Activated T-cell treated with anti-CD3 and anti-CD28 coated beads, Interleukin-2, amount 50 U/mL, for 24 hours (primary cell): Measurements from ENCODE around the gene FRAS1.
"Not testable (repeated sequence)": the region's sequence is repeated elsewhere in the genome, so short reads cannot be mapped to it uniquely, and the experiment has no call there.

Experiments
- DNase-seq: peaks from one replicate; pipeline ENCODE4 v3.0.0-alpha.2; 2020
- H3K27ac Mint-ChIP-seq: 2 replicates; pipeline ENCODE4 v1.8.0; 2020; ENCODE audit warnings: mild to moderate bottlenecking, mixed read lengths
- H3K27me3 Mint-ChIP-seq: 2 replicates; pipeline ENCODE4 v1.8.0; 2020; ENCODE audit warnings: mixed read lengths
- H3K36me3 Mint-ChIP-seq: 2 replicates; pipeline ENCODE4 v1.8.0; 2020; ENCODE audit warnings: low read depth, mixed read lengths
- H3K4me1 Mint-ChIP-seq: 2 replicates; pipeline ENCODE4 v1.8.0; 2020; ENCODE audit warnings: low read depth, mixed read lengths
- H3K4me3 Mint-ChIP-seq: 2 replicates; pipeline ENCODE4 v1.8.0; 2020; ENCODE audit warnings: mild to moderate bottlenecking, moderate library complexity, mixed read lengths
- H3K9me3 Mint-ChIP-seq: 2 replicates; pipeline ENCODE4 v1.8.0; 2020; ENCODE audit warnings: mixed read lengths

FRAS1 gene

GRCh38 chr4:78308517-78308916 is 251.4 kb downstream of the FRAS1 start:
- Mint-ChIP-seq H3K4me1 (peaks cover 7% of the 10 kb centered on the region), H3K9me3 (no peaks in the 10 kb centered on the region), H3K4me3 (no peak overlapping the region), H3K36me3 (no peaks in the 10 kb centered on the region), H3K27me3 (peaks cover 16% of the 10 kb centered on the region), H3K27ac (no peak overlapping the region)
- DNase-seq = no peak

GRCh38 chr4:78309352-78309751 is 252.2 kb downstream of the FRAS1 start:
- peaks cover 22% of the 10 kb centered on the region for H3K27me3 Mint-ChIP-seq
- no peaks in the 10 kb centered on the region for H3K36me3 Mint-ChIP-seq
- no peak for DNase-seq
- no peaks in the 10 kb centered on the region for H3K9me3 Mint-ChIP-seq
- H3K4me1 Mint-ChIP-seq = peaks cover 15% of the 10 kb centered on the region
- no peak overlapping the region for H3K4me3 Mint-ChIP-seq
- H3K27ac Mint-ChIP-seq = no peak overlapping the region

DNA sequence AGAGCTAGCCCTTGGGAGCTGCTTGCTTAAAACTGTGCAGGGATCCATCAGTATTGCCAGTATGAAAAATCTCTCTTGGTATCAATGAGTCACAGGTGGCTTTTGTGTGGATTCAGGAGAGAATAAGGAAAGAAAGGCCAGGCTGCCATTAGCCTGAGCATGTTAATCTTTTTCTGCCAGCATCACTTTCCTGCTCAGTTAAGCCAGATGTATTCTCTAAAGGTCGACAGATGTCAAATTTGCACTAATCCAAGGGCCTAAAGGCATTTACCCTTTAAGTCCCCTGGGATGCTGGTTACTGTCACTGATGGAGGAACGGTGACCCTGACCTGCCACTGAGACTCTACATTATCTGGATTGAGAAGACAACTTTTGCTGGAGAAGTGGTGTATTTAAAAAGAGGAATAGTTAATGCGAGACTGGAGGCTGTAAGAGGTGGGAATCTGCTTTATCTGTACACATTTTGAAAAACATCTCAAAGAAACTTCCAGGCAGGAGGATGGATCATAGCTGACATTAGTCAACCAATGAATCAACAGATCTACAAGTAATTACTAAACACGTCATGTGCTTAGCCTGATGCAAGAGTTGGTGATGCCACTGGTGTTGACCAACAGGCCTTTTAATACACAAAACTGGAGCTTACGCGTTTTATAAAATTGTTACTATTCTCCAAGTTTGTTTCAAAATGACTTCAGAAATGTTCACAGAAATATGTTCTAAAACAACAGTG is 253.1 kb downstream of the FRAS1 start:
- no peak overlapping the region for H3K27ac Mint-ChIP-seq
- H3K4me3 Mint-ChIP-seq = no peak overlapping the region
- H3K36me3 Mint-ChIP-seq = no peaks in the 10 kb centered on the region
- peaks cover 27% of the 10 kb centered on the region for H3K27me3 Mint-ChIP-seq
- no peak for DNase-seq
- H3K9me3 Mint-ChIP-seq = no peaks in the 10 kb centered on the region
- peaks cover 15% of the 10 kb centered on the region for H3K4me1 Mint-ChIP-seq

DNA sequence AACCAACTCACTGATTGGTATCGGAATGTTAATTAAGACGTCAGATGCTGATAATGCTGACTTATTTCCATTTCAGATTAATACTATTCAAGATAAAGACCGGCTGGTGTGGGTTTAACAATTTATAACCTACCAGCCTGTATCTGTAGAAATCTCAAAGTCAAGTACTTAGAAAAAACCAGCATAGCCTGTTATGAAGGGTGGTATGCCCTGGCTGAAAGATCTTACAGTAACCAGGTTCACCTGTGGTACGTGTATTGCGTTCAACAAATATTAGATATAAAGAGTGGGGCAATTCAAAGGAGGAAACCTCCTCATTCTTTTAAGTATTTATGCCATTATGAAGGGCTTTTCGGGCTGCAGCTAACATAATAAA is 253.6 kb downstream of the FRAS1 start:
- Mint-ChIP-seq H3K27me3 (peaks cover 31% of the 10 kb centered on the region), H3K27ac (no peak overlapping the region), H3K4me3 (no peak overlapping the region), H3K4me1 (peaks cover 15% of the 10 kb centered on the region), H3K36me3 (no peaks in the 10 kb centered on the region), H3K9me3 (no peaks in the 10 kb centered on the region)
- no peak for DNase-seq

DNA sequence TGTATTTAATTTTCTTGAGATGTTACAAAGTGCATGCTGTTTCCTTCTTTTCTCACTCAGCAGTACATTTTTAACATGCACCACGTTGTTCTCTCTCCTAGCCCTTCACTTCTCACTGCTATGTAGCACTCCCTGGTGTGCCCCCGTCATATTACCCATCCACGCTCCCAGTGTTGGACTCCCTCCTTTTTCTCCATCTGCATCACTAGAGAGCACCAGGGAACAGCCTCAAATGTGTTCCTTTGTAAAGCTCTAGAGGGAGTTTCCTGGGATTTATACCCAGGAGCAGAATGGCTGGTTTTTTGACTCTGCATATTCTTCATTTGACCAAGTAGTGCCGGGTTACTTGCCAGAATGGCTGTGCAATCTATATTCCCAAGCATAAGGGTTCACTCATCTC is 254.2 kb downstream of the FRAS1 start:
- Mint-ChIP-seq H3K4me1 (peaks cover 15% of the 10 kb centered on the region), H3K27me3 (peaks cover 34% of the 10 kb centered on the region), H3K4me3 (no peak overlapping the region), H3K27ac (no peak overlapping the region), H3K9me3 (no peaks in the 10 kb centered on the region), H3K36me3 (no peaks in the 10 kb centered on the region)
- no peak for DNase-seq

GRCh38 chr4:78312989-78313753 is 256.0 kb downstream of the FRAS1 start:
- DNase-seq = no peak
- H3K4me3 Mint-ChIP-seq = no peak overlapping the region
- H3K27ac Mint-ChIP-seq = no peak overlapping the region
- no peaks in the 10 kb centered on the region for H3K36me3 Mint-ChIP-seq
- H3K9me3 Mint-ChIP-seq = no peaks in the 10 kb centered on the region
- peaks cover 15% of the 10 kb centered on the region for H3K4me1 Mint-ChIP-seq
- H3K27me3 Mint-ChIP-seq = peaks cover 38% of the 10 kb centered on the region

GRCh38 chr4:78313754-78314120 is 256.6 kb downstream of the FRAS1 start:
- DNase-seq = no peak
- Mint-ChIP-seq H3K36me3 (no peaks in the 10 kb centered on the region), H3K4me3 (no peak overlapping the region), H3K4me1 (peaks cover 15% of the 10 kb centered on the region), H3K27ac (no peak overlapping the region), H3K27me3 (peaks cover 41% of the 10 kb centered on the region), H3K9me3 (no peaks in the 10 kb centered on the region)

DNA sequence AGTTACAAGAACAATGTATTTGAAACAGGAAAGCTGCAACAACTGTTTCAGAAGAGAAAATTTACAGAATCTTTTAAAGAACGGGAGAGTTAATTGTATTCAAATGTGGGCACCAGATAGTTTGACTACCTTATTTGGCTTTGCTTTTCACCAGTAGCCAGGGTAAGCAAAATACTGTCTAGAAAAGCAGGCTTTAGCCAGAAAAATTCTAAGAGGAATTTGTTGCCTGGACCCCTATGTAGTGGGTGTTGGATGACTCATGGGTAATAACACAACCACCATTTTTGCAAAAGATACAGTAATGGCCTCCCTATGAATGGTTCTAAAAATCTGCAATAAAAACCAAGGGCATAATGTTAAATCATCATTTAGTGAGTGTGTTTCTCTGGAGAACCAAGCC is 261.0 kb downstream of the FRAS1 start:
- H3K4me3 Mint-ChIP-seq = no peak overlapping the region
- H3K27me3 Mint-ChIP-seq = peaks cover 46% of the 10 kb centered on the region
- no peak overlapping the region for H3K27ac Mint-ChIP-seq

GRCh38 chr4:78320349-78320935 is 263.3 kb downstream of the FRAS1 start:
- no peak for DNase-seq

More for the DNA sequence above, 261.0 kb downstream of the FRAS1 start:
- H3K36me3 Mint-ChIP-seq = no peaks in the 10 kb centered on the region
- H3K4me1 Mint-ChIP-seq = peaks cover 10% of the 10 kb centered on the region
- H3K9me3 Mint-ChIP-seq = no peaks in the 10 kb centered on the region
- DNase-seq = no peak

GRCh38 chr4:78322032-78322431 is 264.9 kb downstream of the FRAS1 start:
- no peak overlapping the region for H3K4me3 Mint-ChIP-seq
- DNase-seq = no peak
- no peaks in the 10 kb centered on the region for H3K9me3 Mint-ChIP-seq
- H3K27me3 Mint-ChIP-seq = peaks cover 22% of the 10 kb centered on the region
- H3K4me1 Mint-ChIP-seq = no peaks in the 10 kb centered on the region
- H3K27ac Mint-ChIP-seq = no peak overlapping the region
- no peaks in the 10 kb centered on the region for H3K36me3 Mint-ChIP-seq

More at GRCh38 chr4:78320349-78320935, 263.3 kb downstream of the FRAS1 start:
- H3K9me3 Mint-ChIP-seq = no peaks in the 10 kb centered on the region
- no peak overlapping the region for H3K27ac Mint-ChIP-seq
- H3K27me3 Mint-ChIP-seq = peaks cover 33% of the 10 kb centered on the region
- no peaks in the 10 kb centered on the region for H3K4me1 Mint-ChIP-seq
- H3K4me3 Mint-ChIP-seq = no peak overlapping the region
- H3K36me3 Mint-ChIP-seq = no peaks in the 10 kb centered on the region

GRCh38 chr4:78323439-78323838 is 266.3 kb downstream of the FRAS1 start:
- H3K4me3 Mint-ChIP-seq = no peak overlapping the region
- H3K27me3 Mint-ChIP-seq = peaks cover 18% of the 10 kb centered on the region
- H3K9me3 Mint-ChIP-seq = no peaks in the 10 kb centered on the region
- no peaks in the 10 kb centered on the region for H3K4me1 Mint-ChIP-seq
- no peak for DNase-seq
- no peaks in the 10 kb centered on the region for H3K36me3 Mint-ChIP-seq
- no peak overlapping the region for H3K27ac Mint-ChIP-seq

DNA sequence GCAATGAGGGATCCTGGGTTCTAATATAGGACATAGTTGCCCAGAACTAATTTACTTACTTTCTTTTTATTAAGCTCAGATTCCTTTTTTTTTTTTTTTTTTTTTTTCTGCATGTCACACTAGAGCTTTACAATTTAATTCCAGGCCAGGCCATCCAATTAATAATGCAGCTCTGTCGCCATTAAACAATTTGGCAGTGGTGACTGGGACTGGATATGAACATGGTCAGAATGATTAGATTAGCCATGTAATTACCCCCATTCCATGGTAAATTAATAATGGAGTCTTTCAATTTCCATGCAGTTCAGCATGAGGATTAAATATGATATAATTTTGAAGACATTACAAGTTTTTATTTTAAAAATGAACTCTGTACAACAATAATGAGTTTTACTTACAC is 267.5 kb downstream of the FRAS1 start:
- Mint-ChIP-seq H3K27me3 (peaks cover 10% of the 10 kb centered on the region), H3K4me1 (no peaks in the 10 kb centered on the region), H3K9me3 (no peaks in the 10 kb centered on the region), H3K27ac (no peak overlapping the region), H3K36me3 (no peaks in the 10 kb centered on the region), H3K4me3 (no peak overlapping the region)
- no peak for DNase-seq

- H3K27ac Mint-ChIP-seq = no peak overlapping the region
- peaks cover 5% of the 10 kb centered on the region for H3K27me3 Mint-ChIP-seq
- H3K9me3 Mint-ChIP-seq = no peaks in the 10 kb centered on the region
- H3K4me1 Mint-ChIP-seq = no peaks in the 10 kb centered on the region
- DNase-seq = no peak
- H3K4me3 Mint-ChIP-seq = no peak overlapping the region
- H3K36me3 Mint-ChIP-seq = no peaks in the 10 kb centered on the region
These were observed 268.4 kb downstream of the FRAS1 start for GRCh38 chr4:78325271-78326157.

- H3K4me1 Mint-ChIP-seq, H3K36me3 Mint-ChIP-seq, H3K9me3 Mint-ChIP-seq, H3K27ac Mint-ChIP-seq, DNase-seq, H3K27me3 Mint-ChIP-seq, H3K4me3 Mint-ChIP-seq: not testable (repeated sequence)
These were observed 271.5 kb downstream of the FRAS1 start for GRCh38 chr4:78328591-78328990.
